Neuronal stem cell (in vitro differentiated cells): ENCODE results near the gene ZNF775.

Experiments
- DNase-seq: peaks from one replicate; pipeline ENCODE4 v3.0.0-alpha.2; 2013; ENCODE audit warnings: low spot score
- H2AFZ ChIP-seq: one replicate; pipeline ENCODE4 v1.6.1; 2013; ENCODE audit warnings: mild to moderate bottlenecking, low read length, inconsistent platforms
- H2AK5ac ChIP-seq: 2 replicates; pipeline ENCODE4 v1.6.1; 2013; ENCODE audit warnings: low read depth, mild to moderate bottlenecking, inconsistent platforms, low read length, moderate library complexity, mixed read lengths
- H2BK120ac ChIP-seq: 2 replicates; pipeline ENCODE4 v1.6.1; 2013; ENCODE audit warnings: low read depth, mild to moderate bottlenecking, inconsistent platforms, low read length, moderate library complexity, mixed read lengths
- H2BK12ac ChIP-seq: one replicate; pipeline ENCODE4 v1.6.1; 2013; ENCODE audit warnings: low read length, inconsistent platforms
- H2BK15ac ChIP-seq: 2 replicates; pipeline ENCODE4 v1.6.1; 2013; ENCODE audit warnings: mild to moderate bottlenecking, low read length, inconsistent platforms, mixed read lengths
- H2BK5ac ChIP-seq: one replicate; pipeline ENCODE4 v1.6.1; 2013; ENCODE audit warnings: inconsistent platforms, mild to moderate bottlenecking, low read length, moderate library complexity
- H3K14ac ChIP-seq: one replicate; pipeline ENCODE4 v1.6.1; 2013; ENCODE audit warnings: low read length, inconsistent platforms
- H3K18ac ChIP-seq: 2 replicates; pipeline ENCODE4 v1.6.1; 2013; ENCODE audit warnings: low read length, inconsistent platforms
- H3K23ac ChIP-seq: 2 replicates; pipeline ENCODE4 v1.6.1; 2013; ENCODE audit warnings: low read depth, mild to moderate bottlenecking, mixed read lengths, low read length, inconsistent platforms; ENCODE audit not compliant: poor library complexity
- H3K27ac ChIP-seq: replicated peaks from 3 replicates; pipeline ENCODE4 v1.5.1; 2013; ENCODE audit warnings: low read length, inconsistent platforms
- H3K27me3 ChIP-seq, 3 experiments: 2 replicates each; pipeline ENCODE4 v1.6.1; 2013; ENCODE audit warnings: low read length in 3 of 3, mild to moderate bottlenecking in 2 of 3, inconsistent platforms in 1 of 3, low read depth in 1 of 3, mixed read lengths in 1 of 3, moderate library complexity in 1 of 3; ENCODE audit not compliant: control insufficient read depth in 3 of 3, insufficient read depth in 3 of 3
- H3K36me3 ChIP-seq, 2 donors: replicated peaks in 1 of 2; 2 replicates each; pipeline ENCODE4 v1.6.1; 2013; ENCODE audit warnings: low read length in 2 of 2; ENCODE audit not compliant: control insufficient read depth in 2 of 2, insufficient read depth in 2 of 2
- H3K4ac ChIP-seq: 2 replicates; pipeline ENCODE4 v1.6.1; 2013; ENCODE audit warnings: inconsistent platforms, mild to moderate bottlenecking, low read length, moderate library complexity
- H3K4me1 ChIP-seq, 2 donors: 1 replicate in 1 of 2; 2 replicates in 1 of 2; pipeline ENCODE4 v1.6.1; 2013; ENCODE audit warnings: low read length in 2 of 2, low read depth in 1 of 2; ENCODE audit not compliant: control insufficient read depth in 2 of 2, insufficient read depth in 1 of 2
- H3K4me2 ChIP-seq: one replicate; pipeline ENCODE4 v1.6.1; 2013; ENCODE audit warnings: mild to moderate bottlenecking, low read length, inconsistent platforms; ENCODE audit not compliant: insufficient read depth, poor library complexity, severe bottlenecking
- H3K4me3 ChIP-seq, 2 donors: 2 replicates each; pipeline ENCODE4 v1.5.1; 2013; ENCODE audit warnings: low read length in 2 of 2, mild to moderate bottlenecking in 2 of 2, inconsistent platforms in 1 of 2, moderate library complexity in 1 of 2
- H3K79me1 ChIP-seq: one replicate; pipeline ENCODE4 v1.6.1; 2013; ENCODE audit warnings: low read depth, mild to moderate bottlenecking, inconsistent platforms, low read length, moderate library complexity
- H3K9ac ChIP-seq: one replicate; pipeline ENCODE4 v1.6.1; 2013; ENCODE audit warnings: mild to moderate bottlenecking, low read depth, low read length, inconsistent platforms; ENCODE audit not compliant: poor library complexity
- H3K9me3 ChIP-seq, 2 donors: replicated peaks in 1 of 2; 2 replicates each; pipeline versions ENCODE3 to v1.6.1; 2013; ENCODE audit warnings: low read length in 2 of 2, mild to moderate bottlenecking in 2 of 2, inconsistent platforms in 1 of 2, low read depth in 1 of 2, mixed read lengths in 1 of 2, moderate library complexity in 1 of 2; ENCODE audit not compliant: control insufficient read depth in 2 of 2, insufficient read depth in 1 of 2
- H4K8ac ChIP-seq: one replicate; pipeline ENCODE4 v1.6.1; 2013; ENCODE audit warnings: low read depth, mild to moderate bottlenecking, inconsistent platforms, low read length, moderate library complexity
- H4K91ac ChIP-seq: one replicate; pipeline ENCODE4 v1.6.1; 2013; ENCODE audit warnings: low read length, low read depth, mild to moderate bottlenecking, inconsistent platforms; ENCODE audit not compliant: poor library complexity
- WGBS, 2 donors: extraction: QIAGEN DNeasy Blood & Tissue Kit; methylation state at CpG; one replicate each; pipeline ENCODE4 v1.1.7; 2013; ENCODE audit warnings: missing lambda C conversion rate in 2 of 2, mixed read lengths in 1 of 2; ENCODE audit not compliant: insufficient read length in 2 of 2, insufficient replicate concordance in 1 of 2; ENCODE audit errors: extremely low coverage in 2 of 2; 5-methylcytosine and 5-hydroxymethylcytosine counted together

ZNF775 gene

DNA sequence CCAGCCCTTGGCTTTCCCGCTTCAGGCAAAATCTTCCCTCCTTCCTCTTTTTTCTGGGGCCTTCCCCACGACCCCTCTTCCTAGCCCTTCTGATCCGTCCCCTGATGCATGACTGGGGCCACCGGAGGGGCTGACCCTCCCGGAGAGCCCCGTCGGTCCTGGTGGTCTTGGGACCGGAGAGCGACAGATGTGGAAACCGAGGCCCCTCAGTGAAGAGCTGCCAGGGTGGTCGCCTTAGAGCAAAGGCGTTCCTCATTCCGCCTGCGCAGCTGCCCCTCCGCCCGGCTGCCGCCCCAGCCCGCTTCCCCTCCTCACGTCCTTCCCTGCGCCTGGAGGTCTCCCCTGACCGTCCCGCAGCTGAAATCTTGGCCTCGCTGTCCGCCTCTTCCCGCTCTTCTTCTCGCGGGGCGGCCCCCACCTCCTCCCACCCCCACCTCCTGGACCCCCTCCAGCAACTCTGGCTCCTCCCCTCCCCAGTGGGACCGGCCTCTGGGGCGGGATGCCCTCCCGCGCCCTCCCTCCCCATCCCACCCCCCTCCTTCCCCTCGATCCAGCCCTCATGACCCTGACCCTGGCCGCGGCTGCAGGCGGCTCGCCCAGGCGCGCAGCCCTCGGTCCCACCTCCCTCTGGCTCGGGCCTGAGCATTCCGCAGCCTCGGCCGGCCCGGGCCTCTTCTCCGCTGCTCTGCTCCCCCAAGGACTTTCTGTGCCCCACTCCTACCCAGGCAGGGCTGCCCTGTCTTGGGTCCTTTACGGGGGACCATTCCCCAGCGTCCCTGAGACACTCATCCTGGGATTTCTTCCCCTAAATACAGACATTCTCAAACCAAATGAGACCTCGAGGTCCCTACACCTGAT lies 37.6 kb upstream of the ZNF775 start, which contains the start of gene RARRES2:
Gene RARRES2, minus strand, starts transcription at position 367 of the 858 bp plus-strand sequence. CDS start 1,020 bp downstream, outside the sequence.
- H4K91ac ChIP-seq: no peak within 1 kb of the TSS
- H4K8ac ChIP-seq: no peak within 1 kb of the TSS
- peak within 1 kb of the TSS; percentile 77 for H2BK15ac ChIP-seq
- no peak within 1 kb of the TSS for H3K4ac ChIP-seq
- H3K4me1 ChIP-seq: peaks cover 10% of the 10 kb centered on the region in 2 donors
- H2AFZ ChIP-seq: peak within 1 kb of the TSS; percentile 86
- H3K36me3 ChIP-seq: no peaks in the 10 kb centered on the region
- H3K9ac ChIP-seq: peak within 1 kb of the TSS; percentile 30
- no peak within 1 kb of the TSS for H2BK12ac ChIP-seq
- H3K27ac ChIP-seq: no peak within 1 kb of the TSS
- no CpG with 5 or more reads among the region's 49 CpGs for WGBS, 2 donors
- H3K9me3 ChIP-seq: peaks cover 3 to 5% of the 10 kb centered on the region in 2 donors
- no peaks in the 10 kb centered on the region for H3K79me1 ChIP-seq
- no peak within 1 kb of the TSS for H3K14ac ChIP-seq
- H2BK5ac ChIP-seq: peak within 1 kb of the TSS; percentile 43
- no peak within 1 kb of the TSS for H2BK120ac ChIP-seq
- DNase-seq: no peak
- H3K4me3 ChIP-seq: peak within 1 kb of the TSS; percentile 43 to 70
- H3K27me3 ChIP-seq: peaks cover 13 to 49% (median 37%) of the 10 kb centered on the region in 3 experiments
- H3K18ac ChIP-seq: peak within 1 kb of the TSS; percentile 89
- peak within 1 kb of the TSS; percentile 61 for H3K23ac ChIP-seq
- peak within 1 kb of the TSS; percentile 75 for H3K4me2 ChIP-seq
- peak within 1 kb of the TSS; percentile 36 for H2AK5ac ChIP-seq

GRCh38 chr7:150342121-150342408 lies 37.1 kb upstream of the ZNF775 start:
- Histone ChIP-seq H3K9ac (no peak overlapping the region), H3K4me2 (no peak overlapping the region), H2BK12ac (no peak overlapping the region), H3K14ac (no peak overlapping the region), H2BK5ac (no peak overlapping the region), H2AK5ac (no peak overlapping the region), H4K8ac (no peak overlapping the region), H3K27ac (no peak overlapping the region), H3K27me3 (peaks cover 13 to 49% (median 37%) of the 10 kb centered on the region in 3 experiments), H3K18ac (no peak overlapping the region), H3K4ac (no peak overlapping the region), H2BK120ac (no peak overlapping the region), H3K23ac (no peak overlapping the region), H3K79me1 (no peaks in the 10 kb centered on the region), H3K4me1 (peaks cover 10% of the 10 kb centered on the region in 2 donors), H3K36me3 (no peaks in the 10 kb centered on the region), H2AFZ (peak overlapping the region; percentile 86), H3K9me3 (peaks cover 3 to 5% of the 10 kb centered on the region in 2 donors), H2BK15ac (no peak overlapping the region), H4K91ac (no peak overlapping the region), H3K4me3 (peak overlapping the region in 1 of 2 donors; percentile 43)
- no CpG with 5 or more reads among the region's 9 CpGs for WGBS, 2 donors
- no peak for DNase-seq

DNA sequence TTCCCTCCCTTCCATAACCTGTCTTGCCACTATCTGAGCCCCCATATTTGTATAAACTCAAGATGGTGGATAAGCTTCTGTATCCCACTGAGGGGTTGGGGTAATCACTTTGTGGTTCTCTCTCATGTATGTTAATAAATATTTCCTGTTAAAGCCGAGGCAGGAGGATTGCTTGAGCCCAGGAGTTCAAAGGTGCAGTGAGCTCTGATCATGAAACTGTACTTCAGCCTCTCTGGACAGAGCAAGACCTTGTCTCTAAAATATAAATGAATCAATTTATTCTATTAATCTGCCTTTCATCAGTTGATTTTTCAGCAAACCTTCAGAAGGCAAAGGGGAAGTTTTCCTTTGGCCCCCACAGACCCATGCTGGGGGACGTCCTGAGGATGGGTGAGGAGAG lies 35.9 kb upstream of the ZNF775 start:
- no peak overlapping the region for H3K9ac ChIP-seq
- H3K4me3 ChIP-seq: no peak overlapping the region
- no peak for DNase-seq
- H3K27ac ChIP-seq: no peak overlapping the region
- H3K9me3 ChIP-seq: peaks cover 3 to 5% of the 10 kb centered on the region in 2 donors
- no peak overlapping the region for H3K4ac ChIP-seq
- no peak overlapping the region for H2BK12ac ChIP-seq
- no peak overlapping the region for H3K18ac ChIP-seq
- no peak overlapping the region for H3K4me2 ChIP-seq
- no peak overlapping the region for H4K8ac ChIP-seq
- H3K14ac ChIP-seq: no peak overlapping the region
- H2BK15ac ChIP-seq: no peak overlapping the region
- WGBS, 2 donors: no CpG with 5 or more reads among the region's 2 CpGs
- H3K23ac ChIP-seq: no peak overlapping the region
- H2AFZ ChIP-seq: no peak overlapping the region
- H2AK5ac ChIP-seq: no peak overlapping the region
- no peaks in the 10 kb centered on the region for H3K36me3 ChIP-seq
- no peaks in the 10 kb centered on the region for H3K79me1 ChIP-seq
- peaks cover 13 to 49% (median 37%) of the 10 kb centered on the region in 3 experiments for H3K27me3 ChIP-seq
- H3K4me1 ChIP-seq: peaks cover 7 to 10% of the 10 kb centered on the region in 2 donors
- no peak overlapping the region for H2BK5ac ChIP-seq
- no peak overlapping the region for H2BK120ac ChIP-seq
- H4K91ac ChIP-seq: no peak overlapping the region

GRCh38 chr7:150344299-150344698 lies 34.8 kb upstream of the ZNF775 start:
- no peak overlapping the region for H4K8ac ChIP-seq
- no peak overlapping the region for H3K27ac ChIP-seq
- H3K4ac ChIP-seq: no peak overlapping the region
- H3K9ac ChIP-seq: no peak overlapping the region
- no peak overlapping the region for H4K91ac ChIP-seq
- no peak for DNase-seq
- H2BK15ac ChIP-seq: no peak overlapping the region
- no peak overlapping the region for H3K18ac ChIP-seq
- H3K9me3 ChIP-seq: peaks cover 3 to 7% of the 10 kb centered on the region in 2 donors
- peaks cover 13 to 43% (median 31%) of the 10 kb centered on the region in 3 experiments for H3K27me3 ChIP-seq
- H2AK5ac ChIP-seq: no peak overlapping the region
- no peak overlapping the region for H3K14ac ChIP-seq
- H2BK120ac ChIP-seq: no peak overlapping the region
- H3K4me1 ChIP-seq: peaks cover 7 to 10% of the 10 kb centered on the region in 2 donors
- no peaks in the 10 kb centered on the region for H3K36me3 ChIP-seq
- no peak overlapping the region for H2AFZ ChIP-seq
- H3K4me2 ChIP-seq: no peak overlapping the region
- H3K4me3 ChIP-seq: no peak overlapping the region
- no peaks in the 10 kb centered on the region for H3K79me1 ChIP-seq
- H3K23ac ChIP-seq: no peak overlapping the region
- no peak overlapping the region for H2BK5ac ChIP-seq
- no peak overlapping the region for H2BK12ac ChIP-seq
